ENCODE results near the gene PLPP3. TPM values are rescaled to one million over a fixed set of nuclear protein-coding genes. Genes with fewer than 3 reads are reported as not detected.

PLPP3 gene
- total and polyA plus RNA-seq, 9 of the 15 experiments (the other 6 are each of a cell fraction or from before 2014, with no cell fraction given), result 0.07 to 0.54 (median 0.20) TPM

DNA sequence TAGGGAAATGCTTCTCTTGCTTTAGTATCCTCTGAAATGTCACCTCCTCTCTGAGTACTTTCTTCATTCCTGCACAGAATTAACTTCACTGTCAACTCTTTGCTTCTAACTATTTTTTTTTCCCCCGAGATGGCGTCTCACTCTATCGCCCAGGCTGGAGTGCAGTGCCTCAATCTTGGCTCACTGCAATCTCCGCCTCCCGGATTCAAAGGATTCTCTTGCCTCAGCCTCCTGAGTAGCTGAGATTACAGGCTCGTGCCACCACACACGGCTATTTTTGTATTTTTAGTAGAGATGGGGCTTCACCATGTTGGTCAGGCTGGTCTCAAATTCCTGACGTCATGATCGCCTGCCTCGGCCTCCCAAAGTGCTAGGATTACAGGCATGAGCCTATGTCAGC lies 1.4 kb upstream of the PLPP3 start (continued):
- TF ChIP-seq, protein P1, sequence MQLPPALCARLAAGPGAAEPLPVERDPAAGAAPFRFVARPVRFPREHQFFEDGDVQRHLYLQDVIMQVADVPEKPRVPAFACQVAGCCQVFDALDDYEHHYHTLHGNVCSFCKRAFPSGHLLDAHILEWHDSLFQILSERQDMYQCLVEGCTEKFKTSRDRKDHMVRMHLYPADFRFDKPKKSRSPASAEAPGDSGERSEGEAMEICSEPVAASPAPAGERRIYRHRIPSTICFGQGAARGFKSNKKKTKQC (CRISPR knock-in tag; IDR thresholded peaks at IDR 0.05), result no peak
- no peak for TF ChIP-seq KAT8 (IDR thresholded peaks at IDR 0.05; ENCODE audit: low read depth)

GRCh38 chr1:56578138-56578962 lies 1.0 kb downstream of the PLPP3 start:
- no peak overlapping the region for H3K27ac ChIP-seq (ENCODE audit: extremely low read depth, low read depth, low read length)
- no peaks in the 10 kb centered on the region for H3K79me2 ChIP-seq (ENCODE audit: control insufficient read depth, insufficient read depth, low read length)
- H3K4me2 ChIP-seq (ENCODE audit: insufficient read depth, low read length), result no peak overlapping the region
- H3K9me1 ChIP-seq (ENCODE audit: control insufficient read depth, insufficient read depth, low read length), result no peaks in the 10 kb centered on the region
- H3K4me1 ChIP-seq (replicated peaks in 1 of 2; ENCODE audit: control insufficient read depth in 2 of 2, insufficient read depth in 2 of 2, low read length in 2 of 2), result peaks cover 0 to 13% of the 10 kb centered on the region in 2 experiments; a peak in 1 of 5 replicates
- no peak overlapping the region for H3K4me3 ChIP-seq
- H3K36me3 ChIP-seq (ENCODE audit: control insufficient read depth, insufficient read depth, low read length), result no peaks in the 10 kb centered on the region
- in situ Hi-C loops (cut with MboI), result loop anchor here (25.0 kb wide), 2 partner anchors 1191 to 1441 kb away; no protein-coding TSS in a partner anchor
- DNase-seq (ENCODE audit: extremely low read depth in 1 of 4, low spot score in 3 of 4) (no peak), FAIRE-seq (no peak), ATAC-seq (no peak)
- intact Hi-C loops (cut with micrococcal nuclease), result loop anchor here (5.0 kb wide), 1 partner anchor 106 kb away; no protein-coding TSS in a partner anchor
- TF ChIP-seq, protein P2, sequence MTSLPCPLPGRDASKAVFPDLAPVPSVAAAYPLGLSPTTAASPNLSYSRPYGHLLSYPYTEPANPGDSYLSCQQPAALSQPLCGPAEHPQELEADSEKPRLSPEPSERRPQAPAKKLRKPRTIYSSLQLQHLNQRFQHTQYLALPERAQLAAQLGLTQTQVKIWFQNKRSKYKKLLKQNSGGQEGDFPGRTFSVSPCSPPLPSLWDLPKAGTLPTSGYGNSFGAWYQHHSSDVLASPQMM (CRISPR knock-in tag; IDR thresholded peaks at IDR 0.05), result no peak
- TF ChIP-seq STAT5B (CRISPR knock-in tag; IDR thresholded peaks at IDR 0.05) (no peak), ZNF717 (CRISPR knock-in tag; IDR thresholded peaks at IDR 0.05) (no peak)
- no peaks in the 10 kb centered on the region for H3K9me3 ChIP-seq (replicated peaks; ENCODE audit: control insufficient read depth, insufficient read depth, low read depth, low read length)
- ChIA-PET POLR2A (interaction anchor here (0.6 kb wide), 1 partner anchor 1189 kb away, joined by 3 read pairs; no protein-coding TSS in a partner anchor), CTCF (ENCODE audit: low intra/inter-chr PET ratio) (interaction anchor here (0.9 kb wide), 1 partner anchor 169 kb away, joined by 3 read pairs; no protein-coding TSS in a partner anchor)
- WGBS (ENCODE audit: insufficient coverage, low coverage, missing lambda C conversion rate), result 9% methylated on average over 31 of the region's 64 CpGs
- BruUV-seq (replicated peaks), result no TSS peak
- H3K9ac ChIP-seq (ENCODE audit: insufficient read depth in 1 of 2, low read depth in 2 of 2, low read length in 2 of 2), result no peak overlapping the region
- peaks cover 4 to 25% of the 10 kb centered on the region in 2 experiments; a peak in 3 of 5 replicates for H3K27me3 ChIP-seq (ENCODE audit: control insufficient read depth in 2 of 2, insufficient read depth in 2 of 2, low read length in 2 of 2)
- H2AFZ ChIP-seq (ENCODE audit: low read depth, low read length), result no peak overlapping the region
- no peaks in the 10 kb centered on the region for H4K20me1 ChIP-seq (replicated peaks; ENCODE audit: control insufficient read depth, insufficient read depth, low read length)
